GM19023 (cell line): ENCODE data around the gene PDE3B.
"Not testable (repeated sequence)": the region's sequence is repeated elsewhere in the genome, so short reads cannot be mapped to it uniquely, and the experiment has no call there.

Experiments used
- ATAC-seq: cut with Tn5 transposase; IDR thresholded peaks from one replicate; pipeline ENCODE4 v1.9.1; 2021; ENCODE audit warnings: mild to moderate bottlenecking, moderate library complexity; ENCODE audit not compliant: unreplicated experiment

PDE3B gene

GRCh38 chr11:14742849-14743559 lies 99.4 kb downstream of the PDE3B start:
- ATAC-seq, result no peak

- not testable (repeated sequence) for ATAC-seq
Measured at GRCh38 chr11:14743667-14744066, 100.1 kb downstream of the PDE3B start.

GRCh38 chr11:14746857-14747395 lies 103.3 kb downstream of the PDE3B start:
- no peak for ATAC-seq

- no peak for ATAC-seq
Measured at GRCh38 chr11:14748090-14748489, 104.5 kb downstream of the PDE3B start.

- ATAC-seq, result no peak
Measured at GRCh38 chr11:14750911-14751310, 107.3 kb downstream of the PDE3B start.

- ATAC-seq, result no peak
Measured at GRCh38 chr11:14751975-14752407, 108.4 kb downstream of the PDE3B start.

- ATAC-seq, result no peak
Measured at GRCh38 chr11:14755140-14755539, 111.5 kb downstream of the PDE3B start.

- ATAC-seq, result no peak
Measured at GRCh38 chr11:14756349-14756748, 112.7 kb downstream of the PDE3B start.

- not testable (repeated sequence) for ATAC-seq
Measured at GRCh38 chr11:14759300-14760012, 115.9 kb downstream of the PDE3B start.

- ATAC-seq, result no peak
Measured at GRCh38 chr11:14764179-14764578, 120.6 kb downstream of the PDE3B start.

- ATAC-seq, result peak; percentile 79
Measured at GRCh38 chr11:14764579-14765527, 121.2 kb downstream of the PDE3B start.

GRCh38 chr11:14766585-14766984 lies 123.0 kb downstream of the PDE3B start:
- ATAC-seq, result no peak

GRCh38 chr11:14768526-14769188 lies 125.1 kb downstream of the PDE3B start:
- peak; percentile 61 for ATAC-seq

- no peak for ATAC-seq
Measured at GRCh38 chr11:14773755-14774154, 130.2 kb downstream of the PDE3B start.

GRCh38 chr11:14774721-14775120 lies 131.1 kb downstream of the PDE3B start:
- ATAC-seq, result no peak

GRCh38 chr11:14775897-14776296 lies 132.3 kb downstream of the PDE3B start:
- ATAC-seq, result no peak

- not testable (repeated sequence) for ATAC-seq
Measured at GRCh38 chr11:14778460-14778859, 134.9 kb downstream of the PDE3B start.

GRCh38 chr11:14783788-14784187 lies 140.2 kb downstream of the PDE3B start:
- no peak for ATAC-seq

- no peak for ATAC-seq
Measured at GRCh38 chr11:14784230-14784629, 140.6 kb downstream of the PDE3B start.

GRCh38 chr11:14789879-14790484 lies 146.4 kb downstream of the PDE3B start:
- ATAC-seq, result no peak
